ENCODE data around the gene CDC42SE1. TPM values are rescaled to one million over a fixed set of nuclear protein-coding genes. Genes with fewer than 3 reads are reported as not detected.

Gene CDC42SE1
- total and polyA plus RNA-seq, 9 of the 15 experiments (the other 6 are each of a cell fraction or from before 2014, with no cell fraction given): 78.1 to 189 (median 114) TPM

- H3K79me2 ChIP-seq (ENCODE audit: control insufficient read depth, insufficient read depth, low read length): peaks cover 55% of the 10 kb centered on the region
- H4K20me1 ChIP-seq (replicated peaks; ENCODE audit: control insufficient read depth, insufficient read depth, low read length): no peaks in the 10 kb centered on the region
- POLR2A ChIA-PET: interaction anchor here (1.0 to 2.8 kb wide), 5 partner anchors 12 to 382 kb away, joined by 3 to 8 read pairs (median 3); partner anchors contain the start of gene GABPB2
- no peak overlapping the region for H2AFZ ChIP-seq (ENCODE audit: low read depth, low read length)
- in situ Hi-C loops (cut with MboI) (no loop called here), intact Hi-C loops (cut with micrococcal nuclease) (no loop called here)
- peak overlapping the region; percentile 87; the same call in 1 of the 2 replicates for H3K4me3 ChIP-seq
- ATAC-seq (no peak), FAIRE-seq (no peak), DNase-seq (ENCODE audit: extremely low read depth in 1 of 4, low spot score in 3 of 4) (no peak)
- 32% methylated on average over 2 of the region's 3 CpGs for WGBS (ENCODE audit: insufficient coverage, low coverage, missing lambda C conversion rate)
- BruUV-seq (replicated peaks): no TSS peak
- H3K4me1 ChIP-seq (replicated peaks in 1 of 2; ENCODE audit: control insufficient read depth in 2 of 2, insufficient read depth in 2 of 2, low read length in 2 of 2): peaks cover 38 to 53% of the 10 kb centered on the region in 2 experiments
- H3K9me3 ChIP-seq (replicated peaks; ENCODE audit: control insufficient read depth, insufficient read depth, low read depth, low read length): no peaks in the 10 kb centered on the region
- no peaks in the 10 kb centered on the region for H3K9me1 ChIP-seq (ENCODE audit: control insufficient read depth, insufficient read depth, low read length)
- CTCF ChIA-PET (ENCODE audit: low intra/inter-chr PET ratio): no interaction called here
- H3K27ac ChIP-seq (ENCODE audit: extremely low read depth, low read depth, low read length): peak overlapping the region; percentile 92; the same call in 2 of the 3 replicates
- H3K27me3 ChIP-seq (ENCODE audit: control insufficient read depth in 2 of 2, insufficient read depth in 2 of 2, low read length in 2 of 2): no peaks in the 10 kb centered on the region
- H3K9ac ChIP-seq (ENCODE audit: insufficient read depth in 1 of 2, low read depth in 2 of 2, low read length in 2 of 2): peak overlapping the region in 1 of 2 experiments; percentile 88; a peak in 2 of 4 replicates
- peaks cover 17% of the 10 kb centered on the region; the same call in 2 of the 3 replicates for H3K36me3 ChIP-seq (ENCODE audit: control insufficient read depth, insufficient read depth, low read length)
- peak overlapping the region; percentile 100 for H3K4me2 ChIP-seq (ENCODE audit: insufficient read depth, low read length)
- TF ChIP-seq ZNF280A (IDR thresholded peaks at IDR 0.05; ENCODE audit: low read depth, partially characterized antibody): no peak
- TF ChIP-seq BRD4 (IDR thresholded peaks at IDR 0.05): no peak
- peak; percentile 49; the same call in 1 of the 2 replicates for TF ChIP-seq EP300 (IDR thresholded peaks at IDR 0.05; ENCODE audit: low read length)
- 0 out of 2 replicates have a peak, but pooled peaks have one; percentile 6 for TF ChIP-seq HMBOX1 (IDR thresholded peaks at IDR 0.05)
- TF ChIP-seq FOXJ2 (tag; IDR thresholded peaks at IDR 0.05): no peak
- TF ChIP-seq NFRKB (IDR thresholded peaks at IDR 0.05; ENCODE audit: low read depth): 0 out of 2 replicates have a peak, but pooled peaks have one; percentile 21
- no peak for TF ChIP-seq ZNF324 (CRISPR knock-in tag; IDR thresholded peaks at IDR 0.05)
- TF ChIP-seq SRF (CRISPR knock-in tag; IDR thresholded peaks at IDR 0.05): no peak
- peak; percentile 84 for TF ChIP-seq IRF9 (tag; IDR thresholded peaks at IDR 0.05)
- TF ChIP-seq BCLAF1 (IDR thresholded peaks at IDR 0.05; ENCODE audit: borderline replicate concordance in 1 of 2, control insufficient read depth in 1 of 2, low read depth in 2 of 2, low read length in 1 of 2): no peak
- TF ChIP-seq PRMT5 (CRISPR knock-in tag; IDR thresholded peaks at IDR 0.05): no peak
- 0 out of 2 replicates have a peak, but pooled peaks have one; percentile 57 for TF ChIP-seq DPF2 (IDR thresholded peaks at IDR 0.05)
- TF ChIP-seq RBM17 (IDR thresholded peaks at IDR 0.05; ENCODE audit: borderline replicate concordance, low read depth, low read length): no peak
- no peak for TF ChIP-seq ZZZ3 (IDR thresholded peaks at IDR 0.05)
- TF ChIP-seq ZNF175 (CRISPR knock-in tag; IDR thresholded peaks at IDR 0.05; ENCODE audit: low read depth): 0 out of 2 replicates have a peak, but pooled peaks have one; percentile 19
- TF ChIP-seq JUND (IDR thresholded peaks at IDR 0.05; ENCODE audit: borderline replicate concordance, low read depth, low read length): peak; percentile 48
- no peak for TF ChIP-seq JUND (tag; IDR thresholded peaks at IDR 0.05; ENCODE audit: borderline replicate concordance, low read depth, low read length)
Measured at GRCh38 chr1:151010346-151010726, 49.1 kb downstream of the CDC42SE1 start.

Data from K562 (cell line).